ENCODE measurements around the gene TUBB1.

- TF ChIP-seq CTCF (IDR thresholded peaks at IDR 0.05; ENCODE audit: low read depth, low read length) (no peak), POLR2A (IDR thresholded peaks at IDR 0.05; ENCODE audit: extremely low read depth, insufficient read length) (no peak), MAX (IDR thresholded peaks at IDR 0.05; ENCODE audit: low read depth, low read length) (no peak)
These were observed 27.6 kb downstream of the TUBB1 start for GRCh38 chr20:59046862-59047261.

Measured in NB4 (cell line).